WERI-Rb-1 (cell line): ENCODE results near the gene NPEPL1.

Experiments used
- DNase-seq: peaks from one replicate; pipeline ENCODE4 v3.0.0-alpha.2; 2020
- H3K27ac ChIP-seq: fragments of 250-450 bp; sonication (Bioruptor Pico); 2 replicates; pipeline ENCODE4 v1.5.1; 2020; ENCODE audit warnings: mild to moderate bottlenecking, moderate library complexity
- H3K27me3 ChIP-seq: fragments of 250-450 bp; sonication (Bioruptor Pico); 2 replicates; pipeline ENCODE4 v1.5.1; 2021; ENCODE audit warnings: mild to moderate bottlenecking, low read depth, moderate library complexity; ENCODE audit not compliant: insufficient read depth, severe bottlenecking
- H3K36me3 ChIP-seq: fragments of 250-450 bp; sonication (Bioruptor Pico); 2 replicates; pipeline ENCODE4 v1.5.1; 2020; ENCODE audit warnings: mild to moderate bottlenecking, moderate library complexity
- H3K4me3 ChIP-seq: 2 replicates; pipeline ENCODE4 v1.5.1; 2011; ENCODE audit warnings: low read depth, mild to moderate bottlenecking, control low read depth, low read length
- H3K9me3 ChIP-seq: fragments of 250-450 bp; sonication (Bioruptor Pico); 2 replicates; pipeline ENCODE4 v1.5.1; 2021; ENCODE audit warnings: mild to moderate bottlenecking, moderate library complexity; ENCODE audit not compliant: severe bottlenecking
- TF ChIP-seq, protein P1 (sequence below): IDR thresholded peaks from 2 replicates; pipeline ENCODE4 v1.5.1; 2011; ENCODE audit warnings: low read depth, mild to moderate bottlenecking, control low read depth, inconsistent platforms, low read length

NPEPL1 gene

DNA sequence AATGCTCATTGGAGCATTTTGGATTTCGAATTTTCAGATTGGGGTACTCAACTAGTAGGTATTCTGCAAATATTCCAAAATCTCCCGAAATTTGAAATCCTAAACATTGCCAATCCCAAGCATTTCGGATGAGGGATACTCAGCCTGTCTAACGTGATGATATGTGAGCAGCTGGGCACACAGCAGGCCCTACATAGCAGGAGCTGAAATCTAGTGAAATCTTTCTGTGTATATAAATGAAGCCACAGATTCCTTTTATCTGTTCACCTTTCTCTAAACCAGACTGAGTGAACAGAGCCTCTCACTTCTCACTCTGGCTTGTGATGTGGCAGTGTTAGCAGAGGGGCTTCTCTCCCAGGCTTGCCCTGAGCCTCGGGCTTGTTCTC is 23.7 kb upstream of the NPEPL1 start:
- Histone ChIP-seq H3K27me3 (no peaks in the 10 kb centered on the region), H3K27ac (no peak overlapping the region), H3K9me3 (no peaks in the 10 kb centered on the region), H3K36me3 (peaks cover 60% of the 10 kb centered on the region), H3K4me3 (no peak overlapping the region)
- TF ChIP-seq, protein P1, sequence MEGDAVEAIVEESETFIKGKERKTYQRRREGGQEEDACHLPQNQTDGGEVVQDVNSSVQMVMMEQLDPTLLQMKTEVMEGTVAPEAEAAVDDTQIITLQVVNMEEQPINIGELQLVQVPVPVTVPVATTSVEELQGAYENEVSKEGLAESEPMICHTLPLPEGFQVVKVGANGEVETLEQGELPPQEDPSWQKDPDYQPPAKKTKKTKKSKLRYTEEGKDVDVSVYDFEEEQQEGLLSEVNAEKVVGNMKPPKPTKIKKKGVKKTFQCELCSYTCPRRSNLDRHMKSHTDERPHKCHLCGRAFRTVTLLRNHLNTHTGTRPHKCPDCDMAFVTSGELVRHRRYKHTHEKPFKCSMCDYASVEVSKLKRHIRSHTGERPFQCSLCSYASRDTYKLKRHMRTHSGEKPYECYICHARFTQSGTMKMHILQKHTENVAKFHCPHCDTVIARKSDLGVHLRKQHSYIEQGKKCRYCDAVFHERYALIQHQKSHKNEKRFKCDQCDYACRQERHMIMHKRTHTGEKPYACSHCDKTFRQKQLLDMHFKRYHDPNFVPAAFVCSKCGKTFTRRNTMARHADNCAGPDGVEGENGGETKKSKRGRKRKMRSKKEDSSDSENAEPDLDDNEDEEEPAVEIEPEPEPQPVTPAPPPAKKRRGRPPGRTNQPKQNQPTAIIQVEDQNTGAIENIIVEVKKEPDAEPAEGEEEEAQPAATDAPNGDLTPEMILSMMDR = no peak
- no peak for DNase-seq

GRCh38 chr20:58669287-58670006 is 23.2 kb upstream of the NPEPL1 start:
- H3K36me3 ChIP-seq = peaks cover 63% of the 10 kb centered on the region
- H3K4me3 ChIP-seq = no peak overlapping the region
- no peaks in the 10 kb centered on the region for H3K27me3 ChIP-seq
- TF ChIP-seq, protein P1 = no peak
- H3K9me3 ChIP-seq = no peaks in the 10 kb centered on the region
- no peak overlapping the region for H3K27ac ChIP-seq
- DNase-seq = no peak

DNA sequence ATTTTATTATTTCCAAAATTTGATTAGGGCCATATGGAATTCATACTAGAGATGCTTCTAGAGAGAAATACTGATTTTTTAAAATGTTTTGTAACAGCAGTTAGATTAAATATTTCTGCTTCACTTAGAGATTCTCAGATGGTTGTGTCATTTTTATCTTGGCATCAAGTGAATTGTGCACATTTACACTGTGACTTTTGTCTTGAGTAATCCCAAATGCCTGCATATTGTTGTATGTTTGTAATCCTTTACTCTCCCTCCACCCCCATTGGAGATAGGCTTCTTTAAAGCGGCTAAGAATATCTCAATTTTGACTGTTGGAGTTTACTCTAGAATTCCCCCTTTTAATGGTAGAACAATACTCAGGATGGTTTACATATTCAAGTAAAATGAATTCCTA is 22.5 kb upstream of the NPEPL1 start:
- DNase-seq = no peak
- no peaks in the 10 kb centered on the region for H3K9me3 ChIP-seq
- TF ChIP-seq, protein P1 = no peak
- no peaks in the 10 kb centered on the region for H3K27me3 ChIP-seq
- peaks cover 69% of the 10 kb centered on the region for H3K36me3 ChIP-seq
- no peak overlapping the region for H3K4me3 ChIP-seq
- no peak overlapping the region for H3K27ac ChIP-seq

DNA sequence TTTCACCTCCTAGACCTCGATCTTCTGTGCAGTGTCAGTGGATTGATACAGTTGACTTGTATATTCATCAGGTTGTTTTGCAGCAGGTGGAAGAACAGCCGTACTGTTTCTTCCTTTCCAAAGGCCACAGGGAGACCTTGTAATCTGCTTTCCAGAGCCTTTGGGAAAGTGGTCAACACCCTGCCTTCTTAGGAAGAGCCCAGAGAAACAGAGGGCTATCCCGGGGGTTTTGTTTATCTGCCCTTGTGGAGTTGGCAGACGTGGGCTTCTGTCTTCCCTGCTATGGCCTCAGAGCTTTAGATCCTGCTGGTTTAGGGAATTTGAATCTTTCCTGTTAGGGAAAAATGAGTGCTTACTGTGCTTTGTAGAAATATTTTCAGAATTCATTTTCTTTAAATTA is 21.9 kb upstream of the NPEPL1 start:
- TF ChIP-seq, protein P1 = no peak
- no peak overlapping the region for H3K4me3 ChIP-seq
- DNase-seq = no peak
- no peaks in the 10 kb centered on the region for H3K9me3 ChIP-seq
- peaks cover 72% of the 10 kb centered on the region for H3K36me3 ChIP-seq
- H3K27me3 ChIP-seq = no peaks in the 10 kb centered on the region
- no peak overlapping the region for H3K27ac ChIP-seq

- Histone ChIP-seq H3K27ac (no peak overlapping the region), H3K27me3 (no peaks in the 10 kb centered on the region), H3K36me3 (peaks cover 71% of the 10 kb centered on the region), H3K9me3 (no peaks in the 10 kb centered on the region), H3K4me3 (no peak overlapping the region)
- TF ChIP-seq, protein P1 = no peak
- DNase-seq = no peak
These were observed 19.5 kb upstream of the NPEPL1 start for GRCh38 chr20:58673119-58673518.

- H3K36me3 ChIP-seq = peaks cover 54% of the 10 kb centered on the region
- TF ChIP-seq, protein P1 = no peak
- DNase-seq = no peak
These were observed 17.4 kb upstream of the NPEPL1 start for GRCh38 chr20:58675146-58675584.

More at GRCh38 chr20:58675146-58675584, 17.4 kb upstream of the NPEPL1 start:
- Histone ChIP-seq H3K27ac (no peak overlapping the region), H3K4me3 (no peak overlapping the region), H3K27me3 (no peaks in the 10 kb centered on the region), H3K9me3 (no peaks in the 10 kb centered on the region)
